Fibroblast of lung (primary cell): Measurements from ENCODE around the gene PSAT1. TPM values are rescaled to one million over a fixed set of nuclear protein-coding genes. Genes with fewer than 3 reads are reported as not detected.
A peak's percentile ranks its signal among the peaks of the same experiment; 100 is the strongest.

Experiments
- DNase-seq, 2 donors: peaks; one replicate each; pipeline versions ENCODE4 v3.0.0 to v3.0.0-alpha.2; 2010; ENCODE audit warnings: low read depth in 2 of 2
- H2AFZ ChIP-seq: 2 replicates; pipeline ENCODE4 v1.5.1; 2012; ENCODE audit warnings: low read length, control low read depth, inconsistent platforms
- H3K27ac ChIP-seq: 2 replicates; pipeline ENCODE4 v1.5.1; 2011; ENCODE audit warnings: low read length, control low read depth; ENCODE audit not compliant: insufficient read depth
- H3K27me3 ChIP-seq: 2 replicates; pipeline ENCODE4 v1.5.1; 2011; ENCODE audit warnings: mild to moderate bottlenecking, low read length; ENCODE audit not compliant: control insufficient read depth, insufficient read depth
- H3K36me3 ChIP-seq: 2 replicates; pipeline ENCODE4 v1.5.1; 2011; ENCODE audit warnings: low read length; ENCODE audit not compliant: control insufficient read depth, insufficient read depth
- H3K4me1 ChIP-seq: 2 replicates; pipeline ENCODE4 v1.5.1; 2011; ENCODE audit warnings: low read length; ENCODE audit not compliant: control insufficient read depth, insufficient read depth; ENCODE audit errors: extremely low read depth
- H3K4me2 ChIP-seq: 2 replicates; pipeline ENCODE4 v1.5.1; 2011; ENCODE audit warnings: low read length, control low read depth; ENCODE audit not compliant: insufficient read depth; ENCODE audit errors: extremely low read depth
- H3K4me3 ChIP-seq, 4 experiments: fragments of 200-600 bp in 1 of 4; sonication (generic) in 1 of 4; replicated peaks in 1 of 4; 2 replicates each; pipeline ENCODE4 v1.5.1; 2011 to 2016; ENCODE audit warnings: low read length in 4 of 4, low read depth in 3 of 4, mild to moderate bottlenecking in 3 of 4, control low read depth in 2 of 4, inconsistent platforms in 1 of 4, mixed read lengths in 1 of 4; ENCODE audit not compliant: insufficient read depth in 1 of 4; ENCODE audit errors: control extremely low read depth in 1 of 4
- H3K79me2 ChIP-seq: 2 replicates; pipeline ENCODE4 v1.5.1; 2012; ENCODE audit warnings: mild to moderate bottlenecking, low read length, inconsistent platforms; ENCODE audit not compliant: control insufficient read depth, insufficient read depth
- H3K9ac ChIP-seq: 2 replicates; pipeline ENCODE4 v1.5.1; 2011; ENCODE audit warnings: mild to moderate bottlenecking, low read length, control low read depth; ENCODE audit not compliant: insufficient read depth
- H3K9me3 ChIP-seq: 2 replicates; pipeline ENCODE4 v1.5.1; 2012; ENCODE audit warnings: low read depth, low read length; ENCODE audit not compliant: control insufficient read depth, insufficient read depth
- H4K20me1 ChIP-seq: 2 replicates; pipeline ENCODE4 v1.5.1; 2011; ENCODE audit warnings: low read length; ENCODE audit not compliant: control insufficient read depth, insufficient read depth; ENCODE audit errors: extremely low read depth
- EZH2 ChIP-seq: IDR thresholded peaks from 2 replicates; pipeline ENCODE4 v1.5.1; 2012; ENCODE audit warnings: low read length, control low read depth, mild to moderate bottlenecking; ENCODE audit errors: missing control alignments
- polyA plus RNA-seq, 2 donors: library from polyadenylated mRNA; depleted of rRNA in 1 of 2; stranded (reverse) in 1 of 2; unstranded in 1 of 2; fragments of >200 nt; gene quantifications; 2 replicates each; pipeline ENCODE4 v1.2.1, GENCODE V29; 2011 to 2012; ENCODE audit warnings: missing spikeins in 1 of 2
- total RNA-seq: library from RNA; depleted of rRNA; stranded (reverse); fragments of >200 nt; gene quantifications from 2 replicates; pipeline ENCODE4 v1.2.1, GENCODE V29; 2014
- TF ChIP-seq, protein P1 (sequence below), 2 donors: IDR thresholded peaks in 1 of 2; conservative IDR thresholded peaks in 1 of 2; 1 replicate in 1 of 2; 2 replicates in 1 of 2; pipeline ENCODE4 v1.5.1; 2011 to 2012; ENCODE audit warnings: low read length in 2 of 2, control low read depth in 1 of 2, inconsistent platforms in 1 of 2, low read depth in 1 of 2, mild to moderate bottlenecking in 1 of 2

Gene PSAT1
- total and polyA plus RNA-seq, 2 donors (not counting 1 experiment from before 2014, with no cell fraction given), result 74.6 to 115 TPM

DNA sequence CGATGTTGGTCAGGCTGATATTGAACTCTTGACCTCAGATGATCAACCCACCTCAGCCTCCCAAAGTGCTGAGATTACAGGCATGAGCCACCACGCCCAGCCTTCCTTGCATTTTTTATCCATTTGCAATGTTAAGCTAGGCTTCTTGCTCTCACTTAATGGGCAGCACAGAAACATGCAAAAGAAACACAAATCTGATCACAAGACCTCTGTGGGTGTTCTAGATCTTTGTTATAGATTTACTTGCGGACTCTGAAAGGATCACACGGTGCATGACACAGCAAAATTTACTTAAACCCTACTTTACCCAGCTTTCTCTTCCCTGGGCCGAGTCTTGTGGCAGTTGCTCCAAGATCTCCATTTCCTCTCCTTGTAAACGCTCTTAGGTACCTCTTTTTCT is 71.3 kb downstream of the PSAT1 start:
- Histone ChIP-seq H3K9me3 (no peaks in the 10 kb centered on the region), H3K79me2 (no peaks in the 10 kb centered on the region), H3K27ac (no peak overlapping the region), H3K9ac (no peak overlapping the region), H3K4me3 (no peak overlapping the region), H3K27me3 (no peaks in the 10 kb centered on the region), H3K4me1 (no peaks in the 10 kb centered on the region), H4K20me1 (no peaks in the 10 kb centered on the region), H3K36me3 (no peaks in the 10 kb centered on the region), H3K4me2 (no peak overlapping the region), H2AFZ (no peak overlapping the region)
- DNase-seq, result peak in 1 of 2 donors; percentile 19
- TF ChIP-seq, protein P1, sequence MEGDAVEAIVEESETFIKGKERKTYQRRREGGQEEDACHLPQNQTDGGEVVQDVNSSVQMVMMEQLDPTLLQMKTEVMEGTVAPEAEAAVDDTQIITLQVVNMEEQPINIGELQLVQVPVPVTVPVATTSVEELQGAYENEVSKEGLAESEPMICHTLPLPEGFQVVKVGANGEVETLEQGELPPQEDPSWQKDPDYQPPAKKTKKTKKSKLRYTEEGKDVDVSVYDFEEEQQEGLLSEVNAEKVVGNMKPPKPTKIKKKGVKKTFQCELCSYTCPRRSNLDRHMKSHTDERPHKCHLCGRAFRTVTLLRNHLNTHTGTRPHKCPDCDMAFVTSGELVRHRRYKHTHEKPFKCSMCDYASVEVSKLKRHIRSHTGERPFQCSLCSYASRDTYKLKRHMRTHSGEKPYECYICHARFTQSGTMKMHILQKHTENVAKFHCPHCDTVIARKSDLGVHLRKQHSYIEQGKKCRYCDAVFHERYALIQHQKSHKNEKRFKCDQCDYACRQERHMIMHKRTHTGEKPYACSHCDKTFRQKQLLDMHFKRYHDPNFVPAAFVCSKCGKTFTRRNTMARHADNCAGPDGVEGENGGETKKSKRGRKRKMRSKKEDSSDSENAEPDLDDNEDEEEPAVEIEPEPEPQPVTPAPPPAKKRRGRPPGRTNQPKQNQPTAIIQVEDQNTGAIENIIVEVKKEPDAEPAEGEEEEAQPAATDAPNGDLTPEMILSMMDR (conservative IDR thresholded peaks at IDR 0.05 in 1 of 2, IDR thresholded peaks at IDR 0.05 in 1 of 2; ENCODE audit: low read depth in 1 of 2, low read length in 2 of 2), result no peak
- no peak for TF ChIP-seq EZH2

GRCh38 chr9:78369639-78370219 is 72.8 kb downstream of the PSAT1 start:
- Histone ChIP-seq H3K36me3 (no peaks in the 10 kb centered on the region), H3K9me3 (no peaks in the 10 kb centered on the region), H3K9ac (no peak overlapping the region), H3K27me3 (no peaks in the 10 kb centered on the region), H3K79me2 (no peaks in the 10 kb centered on the region), H3K4me2 (no peak overlapping the region), H3K4me3 (no peak overlapping the region), H3K4me1 (no peaks in the 10 kb centered on the region), H2AFZ (no peak overlapping the region), H3K27ac (no peak overlapping the region), H4K20me1 (no peaks in the 10 kb centered on the region)
- peak; percentile 53 to 81 for DNase-seq
- TF ChIP-seq, protein P1 (conservative IDR thresholded peaks at IDR 0.05 in 1 of 2, IDR thresholded peaks at IDR 0.05 in 1 of 2; ENCODE audit: low read depth in 1 of 2, low read length in 2 of 2), result peak; percentile 93 to 95
- TF ChIP-seq EZH2, result no peak

DNA sequence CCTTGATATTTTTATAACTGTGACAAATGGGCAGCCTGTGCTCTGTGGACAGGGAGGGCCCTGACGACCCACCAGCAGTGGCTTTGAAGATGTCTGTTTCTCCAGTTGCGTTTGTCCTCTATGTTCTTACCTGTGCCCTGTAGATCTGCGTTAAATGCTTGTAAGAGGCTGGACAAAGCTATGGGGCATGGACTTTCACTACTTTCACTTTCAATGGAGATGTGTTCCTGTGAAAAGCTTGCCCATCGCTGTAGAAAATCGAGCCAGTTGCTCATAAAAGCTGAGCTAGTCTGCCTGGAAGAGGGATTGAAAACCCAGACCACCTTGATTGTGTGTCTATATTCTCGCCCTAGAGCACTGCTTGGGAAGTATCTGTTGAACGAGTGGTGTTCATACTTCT is 74.1 kb downstream of the PSAT1 start:
- H3K36me3 ChIP-seq, result no peaks in the 10 kb centered on the region
- no peaks in the 10 kb centered on the region for H3K4me1 ChIP-seq
- H3K27ac ChIP-seq, result no peak overlapping the region
- no peaks in the 10 kb centered on the region for H4K20me1 ChIP-seq
- H3K79me2 ChIP-seq, result no peaks in the 10 kb centered on the region
- H2AFZ ChIP-seq, result peak overlapping the region; percentile 30
- peak overlapping the region in 3 of 4 experiments; percentile 5 to 18 (median 7) for H3K4me3 ChIP-seq
- TF ChIP-seq, protein P1 (conservative IDR thresholded peaks at IDR 0.05 in 1 of 2, IDR thresholded peaks at IDR 0.05 in 1 of 2; ENCODE audit: low read depth in 1 of 2, low read length in 2 of 2), result no peak
- TF ChIP-seq EZH2, result no peak
- no peak for DNase-seq
- no peaks in the 10 kb centered on the region for H3K9me3 ChIP-seq
- peak overlapping the region; percentile 45 for H3K4me2 ChIP-seq
- H3K9ac ChIP-seq, result no peak overlapping the region
- no peaks in the 10 kb centered on the region for H3K27me3 ChIP-seq
